Uterus (tissue), 4 donors: Measurements from ENCODE around the gene ITPKC. TPM values are rescaled to one million over a fixed set of nuclear protein-coding genes. Genes with fewer than 3 reads are reported as not detected.

Experiments
- DNase-seq, 2 donors: peaks; one replicate each; pipeline ENCODE4 v3.0.0-alpha.2; 2019 to 2020
- H3K27ac ChIP-seq, 2 donors: fragments of 200-600 bp; sonication (generic); 1 replicate in 1 of 2; 2 replicates in 1 of 2; pipeline ENCODE4 v1.5.1; 2016 to 2018
- H3K27me3 ChIP-seq, 2 donors: fragments of 200-600 bp; sonication (generic); one replicate each; pipeline ENCODE4 v1.5.1; 2018 to 2019; ENCODE audit warnings: control low read depth in 1 of 2
- H3K36me3 ChIP-seq, 2 donors: fragments of 200-600 bp; sonication (generic); one replicate each; pipeline ENCODE4 v1.5.1; 2019; ENCODE audit warnings: control low read depth in 1 of 2
- H3K4me1 ChIP-seq, 2 donors: fragments of 200-600 bp; sonication (generic); one replicate each; pipeline ENCODE4 v1.5.1; 2018 to 2019; ENCODE audit warnings: control low read depth in 1 of 2
- H3K4me3 ChIP-seq, 2 donors: fragments of 200-600 bp; sonication (generic); 1 replicate in 1 of 2; 2 replicates in 1 of 2; pipeline ENCODE4 v1.5.1; 2018 to 2019; ENCODE audit warnings: mild to moderate bottlenecking in 1 of 2
- H3K9me3 ChIP-seq, 2 donors: fragments of 200-600 bp; sonication (generic); one replicate each; pipeline ENCODE4 v1.5.1; 2019; ENCODE audit warnings: control low read depth in 1 of 2
- POLR2A ChIP-seq, 2 donors: fragments of 450-650 bp; IDR thresholded peaks; one replicate each; pipeline ENCODE4 v1.6.1; 2016; ENCODE audit warnings: antibody characterized with exemption in 2 of 2, mild to moderate bottlenecking in 1 of 2, moderate library complexity in 1 of 2
- intact Hi-C: fragments of 100-400 bp; cut with DNase I; formaldehyde crosslinking; loops from one replicate; pipeline ENCODE4 v1.15.1; 2023; ENCODE audit warnings: low total_unique reads
- total RNA-seq, 4 donors: library from RNA; depleted of rRNA in 3 of 4; stranded (reverse); fragments of >200 nt in 3 of 4; gene quantifications; one replicate each; pipeline versions ENCODE4 v1.1.0 to v1.2.4, GENCODE V29; 2014 to 2023
- TF ChIP-seq, protein P1 (sequence below), 4 experiments: fragments of 200-600 bp in 2 of 4; fragments of 450-650 bp in 2 of 4; sonication (generic) in 2 of 4; IDR thresholded peaks; one replicate each; pipeline ENCODE4 v1.5.1; 2016 to 2019; ENCODE audit warnings: antibody characterized with exemption in 4 of 4, mild to moderate bottlenecking in 2 of 4, moderate library complexity in 1 of 4
- donor health status: DM: yes; HTN: yes; CAD: no.

The ITPKC gene
- total RNA-seq, 4 donors from 2014 or later: 14.4 to 41.5 (median 22.8) TPM

DNA sequence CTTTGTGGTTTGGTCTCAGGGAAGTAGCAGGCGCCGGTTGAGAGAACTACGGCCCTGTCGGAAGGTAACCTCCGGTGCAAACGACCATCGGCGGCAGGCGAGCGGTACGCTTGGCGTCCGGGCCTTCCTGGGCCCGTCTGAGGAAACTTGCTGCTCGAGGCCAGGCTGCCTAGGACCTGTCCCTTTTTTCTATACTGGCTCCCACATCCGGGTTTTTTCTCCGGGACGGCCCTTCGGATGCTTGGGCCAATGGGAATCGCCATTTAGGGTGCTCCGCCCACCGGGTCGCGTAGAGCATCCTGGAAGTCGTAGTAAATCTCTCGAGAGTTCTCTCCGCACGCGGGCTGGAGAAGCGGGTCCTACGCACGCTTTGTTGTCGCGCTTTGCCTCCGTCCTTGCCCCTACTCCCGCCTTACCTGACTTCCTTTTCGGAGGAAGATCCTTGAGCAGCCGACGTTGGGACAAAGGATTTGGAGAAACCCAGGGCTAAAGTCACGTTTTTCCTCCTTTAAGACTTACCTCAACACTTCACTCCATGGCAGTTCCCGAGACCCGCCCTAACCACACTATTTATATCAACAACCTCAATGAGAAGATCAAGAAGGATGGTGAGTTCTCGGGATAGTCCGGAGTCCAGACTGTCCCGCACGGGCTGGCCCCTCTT lies 34.1 kb downstream of the ITPKC start, which contains the start of gene SNRPA:
Gene SNRPA (plus strand): TSS at position 330 of the 664 bp plus-strand sequence. CDS start 206 bp downstream, at position 536.
- H3K27ac ChIP-seq: peak within 1 kb of the TSS; percentile 94 to 96
- intact Hi-C loops: no loop called here
- H3K4me1 ChIP-seq: peaks cover 0 to 3% of the 10 kb centered on the region in 2 donors

DNA sequence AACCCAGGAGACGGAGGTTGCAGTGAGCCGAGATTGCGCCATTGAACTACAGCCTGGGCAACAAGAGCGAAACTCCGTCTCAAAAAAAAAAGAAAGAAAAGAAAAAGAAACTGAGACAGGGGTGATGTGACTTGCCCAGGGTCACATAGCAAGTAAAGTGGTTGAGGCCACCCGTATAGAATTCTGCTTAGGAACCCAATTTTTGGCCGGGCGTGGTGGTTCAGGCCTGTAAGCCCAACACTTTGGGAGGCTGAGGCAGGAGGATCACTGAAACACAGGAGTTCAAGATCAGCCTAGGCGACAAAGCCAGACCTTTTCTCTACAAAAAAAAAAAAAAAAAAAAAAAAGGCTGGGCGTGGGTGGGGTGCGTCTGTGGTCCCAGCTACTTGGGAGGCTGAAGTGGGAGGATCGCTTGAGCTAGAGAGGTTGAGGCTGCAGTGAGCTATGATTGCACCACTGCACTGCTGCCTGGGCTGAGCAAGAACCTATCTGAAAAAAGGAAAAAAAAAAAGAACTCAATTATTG lies 35.4 kb downstream of the ITPKC start:
- intact Hi-C loops: no loop called here

More for the DNA sequence above, 34.1 kb downstream of the ITPKC start, which contains the start of gene SNRPA:
- no peaks in the 10 kb centered on the region for H3K27me3 ChIP-seq
- H3K36me3 ChIP-seq: no peaks in the 10 kb centered on the region
- TF ChIP-seq, protein P1, sequence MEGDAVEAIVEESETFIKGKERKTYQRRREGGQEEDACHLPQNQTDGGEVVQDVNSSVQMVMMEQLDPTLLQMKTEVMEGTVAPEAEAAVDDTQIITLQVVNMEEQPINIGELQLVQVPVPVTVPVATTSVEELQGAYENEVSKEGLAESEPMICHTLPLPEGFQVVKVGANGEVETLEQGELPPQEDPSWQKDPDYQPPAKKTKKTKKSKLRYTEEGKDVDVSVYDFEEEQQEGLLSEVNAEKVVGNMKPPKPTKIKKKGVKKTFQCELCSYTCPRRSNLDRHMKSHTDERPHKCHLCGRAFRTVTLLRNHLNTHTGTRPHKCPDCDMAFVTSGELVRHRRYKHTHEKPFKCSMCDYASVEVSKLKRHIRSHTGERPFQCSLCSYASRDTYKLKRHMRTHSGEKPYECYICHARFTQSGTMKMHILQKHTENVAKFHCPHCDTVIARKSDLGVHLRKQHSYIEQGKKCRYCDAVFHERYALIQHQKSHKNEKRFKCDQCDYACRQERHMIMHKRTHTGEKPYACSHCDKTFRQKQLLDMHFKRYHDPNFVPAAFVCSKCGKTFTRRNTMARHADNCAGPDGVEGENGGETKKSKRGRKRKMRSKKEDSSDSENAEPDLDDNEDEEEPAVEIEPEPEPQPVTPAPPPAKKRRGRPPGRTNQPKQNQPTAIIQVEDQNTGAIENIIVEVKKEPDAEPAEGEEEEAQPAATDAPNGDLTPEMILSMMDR (IDR thresholded peaks at IDR 0.05): peak in 1 of 4 experiments; percentile 2
- peak; percentile 77 to 79 for TF ChIP-seq POLR2A (IDR thresholded peaks at IDR 0.05)
- peak within 1 kb of the TSS; percentile 84 to 90 for H3K4me3 ChIP-seq
- DNase-seq: peak; percentile 96 to 97
- no peaks in the 10 kb centered on the region for H3K9me3 ChIP-seq

DNA sequence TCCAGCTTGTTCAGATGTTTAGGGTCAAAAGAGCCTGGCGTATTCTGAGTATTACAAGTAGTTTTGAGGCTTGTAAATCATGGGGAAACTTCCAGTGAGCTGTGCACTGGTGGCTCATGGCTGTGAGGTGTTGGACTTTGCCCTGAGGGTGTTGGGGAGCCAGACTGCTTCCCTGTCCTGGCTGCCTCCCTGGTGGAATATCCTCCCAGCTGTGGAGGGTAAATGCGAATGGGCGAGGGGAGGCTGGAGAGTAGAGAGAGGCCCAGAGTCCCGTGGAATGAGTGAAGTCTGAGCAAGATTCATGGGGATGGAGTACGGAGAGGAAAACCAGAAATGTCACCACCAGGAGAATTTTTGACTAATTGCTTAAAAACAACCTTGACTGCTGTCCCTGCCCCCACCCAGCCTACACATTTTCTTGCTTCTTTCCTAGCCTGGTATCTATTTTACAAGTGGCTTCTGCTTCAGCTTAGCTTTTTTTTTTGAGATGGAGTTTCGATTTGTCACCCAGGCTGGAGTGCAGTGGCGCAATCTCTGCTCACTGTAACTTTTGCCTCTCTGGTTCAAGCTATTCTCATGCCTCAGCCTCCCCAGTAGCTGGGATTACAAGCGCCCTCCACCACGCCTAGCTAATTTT lies 37.8 kb downstream of the ITPKC start:
- Histone ChIP-seq H3K9me3 (no peaks in the 10 kb centered on the region), H3K27ac (no peak overlapping the region), H3K4me3 (no peak overlapping the region), H3K4me1 (peaks cover 0 to 3% of the 10 kb centered on the region in 2 donors), H3K36me3 (no peaks in the 10 kb centered on the region), H3K27me3 (no peaks in the 10 kb centered on the region)
- TF ChIP-seq, protein P1 (IDR thresholded peaks at IDR 0.05): no peak
- TF ChIP-seq POLR2A (IDR thresholded peaks at IDR 0.05): no peak
- intact Hi-C loops: no loop called here
- DNase-seq: no peak

More for the DNA sequence above, 35.4 kb downstream of the ITPKC start:
- H3K36me3 ChIP-seq: no peaks in the 10 kb centered on the region
- H3K4me3 ChIP-seq: peak overlapping the region; percentile 84 to 90
- no peaks in the 10 kb centered on the region for H3K9me3 ChIP-seq
- DNase-seq: no peak
- H3K27ac ChIP-seq: peak overlapping the region in 1 of 2 donors; percentile 94
- H3K27me3 ChIP-seq: no peaks in the 10 kb centered on the region
- TF ChIP-seq, protein P1 (IDR thresholded peaks at IDR 0.05): no peak
- TF ChIP-seq POLR2A (IDR thresholded peaks at IDR 0.05): no peak
- H3K4me1 ChIP-seq: peaks cover 0 to 3% of the 10 kb centered on the region in 2 donors

DNA sequence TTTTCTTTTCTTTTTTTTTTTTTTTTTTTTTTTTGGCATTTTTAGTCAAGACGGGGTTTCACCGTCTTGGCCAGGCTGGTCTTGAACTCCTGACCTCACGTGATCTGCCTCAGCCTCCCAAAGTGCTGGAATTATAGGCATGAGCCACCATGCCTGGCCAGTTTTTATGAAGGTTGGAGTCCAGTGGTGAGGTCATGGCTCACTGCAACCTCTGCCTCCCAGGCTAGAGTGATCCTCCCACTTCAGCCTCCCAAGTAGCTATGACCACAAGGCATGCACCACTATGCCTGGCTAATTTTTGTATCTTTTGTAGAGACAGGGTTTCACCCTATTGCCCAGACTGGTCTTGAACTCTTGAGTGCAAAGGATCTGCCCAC lies 38.3 kb downstream of the ITPKC start:
- no peak overlapping the region for H3K27ac ChIP-seq
- intact Hi-C loops: no loop called here
- peaks cover 0 to 3% of the 10 kb centered on the region in 2 donors for H3K4me1 ChIP-seq
- TF ChIP-seq POLR2A (IDR thresholded peaks at IDR 0.05): no peak
- TF ChIP-seq, protein P1 (IDR thresholded peaks at IDR 0.05): no peak
- no peak overlapping the region for H3K4me3 ChIP-seq
- no peaks in the 10 kb centered on the region for H3K9me3 ChIP-seq
- no peak for DNase-seq
- no peaks in the 10 kb centered on the region for H3K36me3 ChIP-seq
- H3K27me3 ChIP-seq: no peaks in the 10 kb centered on the region

DNA sequence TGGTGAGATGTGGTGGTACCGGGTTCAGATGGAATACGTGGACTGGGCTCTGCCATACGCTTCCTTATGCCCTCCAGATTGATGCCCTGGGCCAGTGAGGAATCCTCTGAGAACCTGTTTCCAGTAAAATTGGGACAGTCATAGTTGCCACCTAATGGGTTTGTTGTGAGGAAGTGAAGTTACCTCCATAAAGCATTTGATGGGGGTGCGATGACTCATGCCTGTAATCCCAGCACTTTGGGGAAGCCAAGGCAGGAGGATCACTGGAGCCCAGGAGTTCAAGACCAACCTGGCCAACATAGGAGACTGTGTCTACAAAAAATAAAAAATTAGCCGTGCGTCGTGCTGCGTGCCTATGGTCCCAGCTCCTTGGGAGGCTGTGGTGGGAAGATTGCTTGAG lies 38.9 kb downstream of the ITPKC start:
- peaks cover 0 to 3% of the 10 kb centered on the region in 2 donors for H3K4me1 ChIP-seq
- no peaks in the 10 kb centered on the region for H3K36me3 ChIP-seq
- H3K27ac ChIP-seq: no peak overlapping the region
- H3K9me3 ChIP-seq: no peaks in the 10 kb centered on the region
- no peak for DNase-seq
- H3K27me3 ChIP-seq: no peaks in the 10 kb centered on the region
- TF ChIP-seq, protein P1 (IDR thresholded peaks at IDR 0.05): no peak
- no peak for TF ChIP-seq POLR2A (IDR thresholded peaks at IDR 0.05)
- H3K4me3 ChIP-seq: no peak overlapping the region
- intact Hi-C loops: no loop called here
